GM19324 (cell line): ENCODE data around the gene SUPT3H.
A peak's percentile ranks its signal among the peaks of the same experiment; 100 is the strongest.

Experiments used
- ATAC-seq: cut with Tn5 transposase; IDR thresholded peaks from one replicate; pipeline ENCODE4 v1.9.1; 2021; ENCODE audit warnings: mild to moderate bottlenecking, moderate library complexity; ENCODE audit not compliant: unreplicated experiment, low FRiP score

Gene SUPT3H

DNA sequence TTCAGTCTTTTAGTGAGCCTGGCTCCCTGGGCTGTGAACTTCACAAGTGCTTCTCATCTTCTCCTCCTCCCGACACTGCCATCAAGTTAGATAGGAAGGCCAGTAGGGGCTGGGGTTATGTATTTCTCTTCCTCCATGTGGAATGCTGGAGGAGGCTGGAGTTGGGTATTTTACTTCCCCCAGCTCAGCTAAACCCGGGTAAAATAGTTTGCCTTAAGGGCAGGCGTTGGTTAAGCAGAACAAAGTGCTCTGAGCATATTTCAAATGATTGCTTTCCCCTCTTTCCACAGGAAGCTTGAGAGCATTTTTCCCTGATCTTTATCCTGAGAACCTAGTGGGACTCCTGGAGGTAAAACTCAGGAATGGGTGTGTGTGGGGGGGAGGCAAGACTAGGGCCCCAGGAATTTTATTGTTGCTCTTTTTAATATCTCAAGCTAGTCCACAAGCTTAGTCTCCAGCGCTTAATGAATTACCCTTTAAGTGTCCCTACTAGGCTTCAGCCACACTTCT lies 16.9 kb upstream of the SUPT3H start:
- no peak for ATAC-seq

DNA sequence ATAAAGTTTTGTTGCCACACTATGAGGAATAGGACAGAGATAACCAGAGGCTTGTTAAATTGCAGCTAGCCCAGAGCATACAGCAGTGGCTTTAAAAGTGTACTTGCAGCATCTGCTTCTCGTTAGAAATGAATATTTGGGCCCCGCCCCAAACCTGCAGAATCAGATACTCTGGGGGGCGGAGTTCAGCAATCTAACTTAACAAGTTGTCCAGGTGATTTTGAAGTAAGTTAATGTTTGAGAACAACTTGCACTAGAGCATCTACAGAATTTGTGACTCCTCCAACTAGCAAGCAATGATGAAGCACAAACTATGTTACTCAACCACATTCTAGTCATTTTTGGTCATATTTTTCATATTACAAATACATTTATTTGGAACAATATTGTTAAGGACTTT lies 10.6 kb upstream of the SUPT3H start:
- no peak for ATAC-seq

DNA sequence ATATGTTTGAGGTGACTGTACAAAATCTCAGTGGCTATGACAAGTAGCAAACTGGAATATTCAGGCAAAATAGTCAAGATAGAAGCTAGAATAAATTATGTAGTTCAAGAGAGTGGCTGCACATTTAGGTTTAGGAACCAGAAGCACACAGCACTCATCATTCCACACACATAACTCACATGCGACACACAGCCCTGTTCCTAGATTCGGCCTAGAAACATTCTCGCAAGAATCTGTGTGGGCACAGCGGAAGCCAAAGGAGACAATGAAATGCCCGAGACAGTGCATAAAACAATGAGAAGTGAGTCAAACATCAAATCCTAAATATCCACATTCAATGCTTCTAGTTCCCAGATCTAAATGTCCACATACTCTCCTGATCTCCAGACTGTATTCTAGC lies 9.5 kb upstream of the SUPT3H start:
- ATAC-seq = no peak

DNA sequence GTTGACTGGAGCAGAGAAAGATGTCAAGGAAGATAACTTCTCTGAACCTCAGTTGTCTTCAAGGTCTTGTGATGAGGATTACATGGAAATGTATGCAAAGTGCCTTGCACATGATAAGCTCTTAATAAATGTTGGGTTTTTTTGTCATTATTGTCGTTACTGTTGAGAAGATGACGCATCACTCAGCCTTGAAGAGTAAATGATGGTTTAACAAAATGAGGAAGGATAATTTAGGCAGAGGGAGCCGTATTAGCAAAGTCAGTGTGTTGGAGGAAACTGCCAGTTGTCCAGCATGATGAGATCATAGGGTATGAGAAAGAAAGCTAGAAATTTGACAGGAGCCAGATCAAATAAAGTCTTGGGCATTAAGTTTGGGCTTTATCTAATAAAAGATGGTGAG lies 8.8 kb upstream of the SUPT3H start:
- no peak for ATAC-seq

DNA sequence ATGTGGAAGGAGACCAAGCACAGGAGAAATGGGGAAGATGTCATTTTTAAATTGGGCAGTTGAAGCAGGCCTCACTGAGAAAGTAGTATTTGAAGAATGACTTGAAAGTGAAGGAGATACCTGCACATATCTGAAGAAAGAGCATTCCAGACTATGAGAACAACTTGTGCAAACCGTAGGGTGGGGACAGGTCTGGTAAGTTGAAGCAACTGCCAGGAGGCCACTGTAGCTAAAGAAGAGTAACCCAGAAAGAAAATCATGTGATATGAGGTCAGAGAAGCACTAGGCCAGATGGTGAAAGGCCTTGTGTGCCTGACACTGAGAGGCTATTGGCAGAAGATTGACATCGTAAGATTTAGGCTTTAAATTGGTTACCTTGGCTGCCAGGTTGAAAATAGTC lies 4.7 kb upstream of the SUPT3H start:
- ATAC-seq = no peak

DNA sequence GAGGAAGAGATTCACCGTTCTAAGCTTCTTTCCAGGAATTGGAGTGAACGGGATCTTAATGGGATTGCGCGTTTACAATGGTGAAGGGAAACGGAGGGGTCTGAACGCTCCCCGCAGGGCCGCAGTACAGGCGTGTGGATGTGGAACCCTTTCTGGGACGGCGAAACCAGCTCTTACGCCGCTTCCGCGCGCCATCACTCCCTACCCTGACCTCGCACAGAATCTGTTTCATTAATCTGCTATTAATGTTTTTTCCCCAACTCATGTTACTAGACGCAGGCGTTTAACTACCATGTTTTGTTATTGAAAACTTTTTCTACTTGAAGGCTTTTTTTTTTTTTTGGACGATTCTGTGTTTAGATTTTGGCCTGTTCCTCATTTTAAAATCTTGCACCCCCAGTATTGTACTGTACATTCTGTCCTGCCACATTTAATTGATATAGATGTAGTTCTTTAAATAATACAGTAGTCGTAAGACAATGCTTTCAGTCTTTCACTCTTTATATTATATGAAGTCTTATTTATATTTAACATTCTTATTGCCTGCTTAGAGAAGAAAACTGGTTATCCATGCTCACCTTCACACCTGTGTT lies 696 bp upstream of the SUPT3H start:
- ATAC-seq = peak; percentile 27

DNA sequence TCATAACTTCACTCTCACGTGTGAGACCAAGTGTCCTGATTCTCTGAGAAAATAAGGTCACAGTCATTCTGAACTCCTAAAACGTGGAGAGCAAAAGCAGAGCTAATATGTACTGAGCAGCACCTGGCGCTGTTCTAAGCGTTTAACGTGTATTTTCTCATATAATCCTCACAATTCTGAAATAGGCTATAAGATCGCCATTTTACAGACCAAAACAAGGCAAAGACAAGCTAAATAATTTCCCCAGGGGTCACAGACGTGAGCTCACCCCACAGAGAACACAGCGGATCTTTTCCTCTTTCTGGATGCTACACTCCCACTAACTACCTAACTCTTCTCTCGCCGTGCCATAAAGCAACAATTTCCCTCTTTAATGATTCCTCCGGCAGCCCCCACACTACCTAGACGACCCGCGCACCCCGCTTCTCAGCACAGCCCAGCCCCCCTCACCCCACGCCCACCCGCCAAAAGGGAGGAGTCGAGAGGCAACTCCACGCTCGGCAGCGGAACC lies 636 bp downstream of the SUPT3H start:
- no peak for ATAC-seq

DNA sequence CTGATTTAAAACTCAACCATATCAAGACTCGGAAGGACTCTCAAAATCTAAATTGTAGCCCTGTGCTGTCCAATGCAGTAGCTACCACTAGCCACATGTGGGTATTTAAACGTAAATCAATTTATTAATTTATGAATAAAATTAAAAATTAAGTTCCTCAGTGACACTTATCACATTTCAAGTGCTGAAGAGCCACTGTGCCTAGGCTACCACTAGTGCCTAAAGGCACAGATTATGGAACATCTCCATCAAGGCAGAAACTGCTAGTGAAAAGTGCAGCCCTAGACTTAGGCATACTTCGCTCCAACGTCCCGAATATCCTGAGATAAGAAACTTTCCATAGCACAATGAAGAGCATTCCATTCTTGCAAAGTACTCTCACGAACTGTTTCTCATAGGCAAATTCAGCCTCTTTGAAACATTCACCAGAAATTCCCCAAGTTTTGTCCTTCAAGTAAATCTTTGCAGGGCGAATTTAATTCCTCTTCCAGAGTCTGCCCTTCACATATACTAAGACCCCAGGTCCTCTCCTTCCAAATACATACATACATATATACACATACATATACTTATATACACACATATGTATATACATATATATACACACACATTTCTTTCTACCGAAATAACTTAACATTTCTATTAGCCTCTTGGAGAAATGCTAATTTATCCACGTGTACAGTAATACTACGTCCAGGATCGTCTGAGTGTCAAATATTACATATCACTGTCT lies 1.3 kb downstream of the SUPT3H start:
- no peak for ATAC-seq

DNA sequence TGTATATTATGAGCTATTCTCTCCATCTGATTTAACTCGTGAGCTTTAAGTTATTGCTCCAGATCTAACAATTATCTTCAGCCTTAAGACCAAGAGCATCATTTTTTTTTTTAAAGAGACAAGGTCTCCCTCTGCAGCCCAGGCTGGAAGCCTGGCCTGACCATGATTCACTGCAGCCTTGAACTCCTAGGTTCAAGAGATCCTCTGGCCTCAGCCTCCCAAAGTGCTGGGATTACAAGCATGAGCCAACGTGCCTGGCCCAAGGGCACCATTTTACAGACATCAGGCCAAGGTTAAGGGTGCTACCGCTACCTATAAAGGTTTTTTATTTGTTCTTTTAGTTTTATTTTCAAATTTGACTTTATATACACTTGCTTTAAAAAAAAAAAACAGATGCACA lies 2.3 kb downstream of the SUPT3H start:
- no peak for ATAC-seq

DNA sequence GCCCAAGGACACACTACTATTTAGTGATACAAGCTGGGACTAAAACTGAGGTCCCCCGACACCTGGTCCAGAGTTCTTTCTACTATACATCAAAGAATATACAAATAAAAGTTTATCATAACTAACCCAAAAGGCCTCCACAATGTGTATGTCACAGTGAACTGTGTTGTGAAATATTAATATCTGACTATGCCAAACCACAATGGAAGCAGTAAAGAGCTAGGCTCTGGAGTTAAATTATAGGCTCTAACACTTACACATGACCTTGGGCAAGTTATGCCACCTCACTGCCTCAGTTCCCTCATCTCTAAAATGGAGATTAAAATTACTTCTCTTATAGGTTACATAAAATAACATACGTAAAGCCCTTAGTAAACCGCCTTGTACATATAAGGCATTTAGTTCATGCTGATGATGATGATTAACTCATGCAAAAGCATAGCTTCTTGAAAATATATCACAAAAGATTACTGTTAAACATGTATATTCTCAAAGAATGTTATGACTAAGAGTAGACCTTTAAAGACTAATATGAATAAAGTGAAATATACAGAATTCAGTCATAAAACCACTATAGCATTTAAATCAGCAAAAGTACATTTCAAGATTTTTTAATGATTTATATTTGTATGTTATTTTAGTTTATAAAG lies 5.7 kb downstream of the SUPT3H start:
- ATAC-seq = no peak

DNA sequence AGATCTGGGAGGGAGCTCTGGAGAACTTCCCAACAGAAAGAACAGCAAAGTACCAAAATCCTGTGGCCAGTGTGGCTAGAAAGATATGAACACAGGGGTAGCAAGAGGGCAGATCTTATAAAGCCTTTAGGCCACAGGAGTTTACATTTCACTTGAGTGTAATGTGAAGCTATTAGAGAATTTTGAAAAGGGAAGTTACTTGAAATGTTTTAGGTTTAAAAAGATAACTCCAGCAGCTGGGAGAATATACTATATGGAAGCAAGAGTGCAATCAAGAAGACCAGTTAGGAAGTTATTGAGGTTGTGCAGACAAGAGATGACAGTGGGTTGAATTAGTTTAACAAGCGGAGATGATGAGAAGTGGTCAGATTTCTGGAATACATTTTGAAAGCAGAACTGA lies 7.9 kb downstream of the SUPT3H start:
- no peak for ATAC-seq

DNA sequence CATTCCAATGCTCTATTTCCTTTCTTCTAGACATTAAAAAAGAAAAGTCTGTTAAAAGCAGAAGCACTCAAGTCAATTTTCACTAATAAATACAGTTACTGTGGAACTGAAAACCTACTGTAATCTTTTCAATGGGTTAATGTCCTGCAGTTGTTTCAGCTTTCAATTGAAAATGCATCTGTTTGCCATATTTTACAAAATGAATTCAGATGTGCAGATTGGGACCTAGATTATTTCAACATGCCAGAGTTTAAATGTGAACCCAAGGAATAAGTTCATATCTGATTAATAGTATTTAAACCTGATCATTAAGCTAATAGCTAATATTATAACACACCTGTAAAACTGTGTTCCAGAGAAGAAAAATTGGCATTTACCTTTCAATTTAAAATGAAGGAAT lies 9.7 kb downstream of the SUPT3H start:
- no peak for ATAC-seq

DNA sequence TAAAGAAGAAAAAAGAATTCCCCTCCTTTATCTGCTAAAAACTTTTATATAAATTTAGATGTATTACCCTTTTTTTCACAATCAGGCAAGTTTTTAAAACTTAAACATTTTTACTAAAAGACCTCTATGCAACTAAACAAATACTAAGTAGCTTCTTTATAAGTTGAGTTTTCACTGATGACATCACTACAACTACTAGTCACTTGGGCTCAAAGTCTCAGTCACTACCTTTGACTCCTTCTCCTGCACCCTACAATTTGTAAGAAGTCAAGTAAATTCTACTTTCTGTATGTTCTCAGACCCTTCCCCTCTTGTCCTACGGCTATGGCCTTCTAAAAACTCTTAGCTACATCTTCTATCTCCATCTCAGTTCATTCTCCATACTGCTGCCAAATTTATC lies 11.2 kb downstream of the SUPT3H start:
- no peak for ATAC-seq

DNA sequence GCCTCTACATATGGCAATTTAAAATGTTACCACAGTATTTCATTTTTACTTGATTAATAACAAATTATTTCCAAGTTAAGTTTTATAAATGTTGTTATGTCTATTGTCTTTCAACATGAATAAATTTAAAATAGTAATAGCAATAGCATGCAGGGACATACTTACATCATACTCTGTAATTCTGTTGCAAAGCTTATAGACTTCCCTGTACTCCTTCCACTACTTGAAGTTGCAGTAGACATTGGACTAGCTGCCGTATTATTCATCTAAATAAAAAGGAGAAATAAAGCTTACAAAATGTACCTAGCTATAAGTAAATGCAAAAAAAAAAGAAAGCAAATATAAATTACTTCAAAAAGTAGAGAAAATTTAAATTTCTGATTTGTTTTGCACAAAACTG lies 12.7 kb downstream of the SUPT3H start:
- ATAC-seq = no peak

DNA sequence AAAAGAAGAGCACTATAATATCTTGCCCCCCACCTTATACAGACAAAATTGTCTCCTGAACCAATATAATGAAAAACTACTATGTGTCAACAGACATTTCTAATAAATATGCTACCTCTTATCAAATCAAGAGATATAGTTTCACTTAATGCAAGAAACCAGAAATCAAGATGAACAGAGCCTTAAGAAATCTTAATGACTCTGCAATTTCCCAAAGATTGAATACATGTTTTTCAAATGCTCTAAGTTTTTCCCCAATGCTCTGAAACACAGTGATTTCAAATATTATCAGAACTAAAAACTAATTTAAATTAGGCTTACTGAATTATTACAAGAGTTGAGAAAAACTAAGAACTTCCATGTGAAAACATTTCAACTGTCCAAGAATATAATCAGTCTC lies 13.3 kb downstream of the SUPT3H start:
- no peak for ATAC-seq

DNA sequence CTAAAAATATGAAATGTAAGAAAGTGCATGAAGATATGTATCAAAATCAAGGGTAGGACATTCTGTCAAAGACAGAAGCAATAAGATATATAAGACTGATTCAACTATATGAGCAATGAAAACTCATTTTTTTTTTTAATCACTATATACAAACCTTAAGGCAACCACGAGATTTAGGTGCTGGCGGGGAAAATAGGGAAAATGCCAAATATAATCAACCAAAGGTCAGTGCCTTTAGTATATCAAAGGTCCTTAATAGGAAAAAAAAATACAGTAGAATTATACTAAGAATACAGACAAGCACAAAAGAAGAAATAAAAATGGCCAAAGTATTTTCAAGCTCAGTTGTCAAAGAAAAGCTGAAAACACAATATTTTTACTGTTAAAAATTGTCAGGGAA lies 24.1 kb downstream of the SUPT3H start:
- ATAC-seq = no peak

DNA sequence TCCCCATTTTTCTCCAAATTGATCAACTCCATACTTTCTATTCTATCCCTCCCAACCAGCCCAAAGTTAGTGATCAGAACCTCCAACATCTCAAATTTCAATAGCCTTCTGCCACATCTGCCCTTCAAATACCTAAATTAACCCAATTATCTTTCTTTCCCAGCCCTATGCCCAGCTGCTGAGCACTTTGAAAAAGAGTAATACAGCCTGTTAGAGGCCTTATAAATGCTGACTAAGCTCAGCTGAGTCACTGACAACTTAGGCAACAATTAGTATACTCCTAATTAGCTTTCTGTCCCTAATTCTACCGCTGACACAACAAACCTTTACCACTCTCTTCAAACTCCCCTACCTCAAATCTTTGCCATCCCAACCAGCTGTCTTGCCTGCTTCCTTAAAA lies 26.1 kb downstream of the SUPT3H start:
- ATAC-seq = no peak

DNA sequence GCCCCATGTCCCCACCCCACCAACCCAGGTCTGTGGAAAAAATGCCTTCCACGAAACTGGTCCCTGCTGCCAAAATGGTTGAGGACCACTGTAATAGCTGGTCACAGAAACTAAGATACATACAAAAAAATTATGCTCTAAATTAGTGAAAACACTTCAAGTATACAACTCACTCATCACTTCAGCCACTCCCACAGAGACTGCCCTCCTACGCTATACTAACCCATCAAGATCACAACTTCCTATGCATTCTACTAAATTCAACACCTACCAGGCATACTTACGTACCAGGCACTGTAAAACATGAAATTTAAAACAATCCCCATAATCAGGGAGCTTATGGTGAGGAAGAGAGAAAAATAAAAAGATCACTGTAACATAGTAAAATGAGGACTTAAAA lies 26.7 kb downstream of the SUPT3H start:
- no peak for ATAC-seq

DNA sequence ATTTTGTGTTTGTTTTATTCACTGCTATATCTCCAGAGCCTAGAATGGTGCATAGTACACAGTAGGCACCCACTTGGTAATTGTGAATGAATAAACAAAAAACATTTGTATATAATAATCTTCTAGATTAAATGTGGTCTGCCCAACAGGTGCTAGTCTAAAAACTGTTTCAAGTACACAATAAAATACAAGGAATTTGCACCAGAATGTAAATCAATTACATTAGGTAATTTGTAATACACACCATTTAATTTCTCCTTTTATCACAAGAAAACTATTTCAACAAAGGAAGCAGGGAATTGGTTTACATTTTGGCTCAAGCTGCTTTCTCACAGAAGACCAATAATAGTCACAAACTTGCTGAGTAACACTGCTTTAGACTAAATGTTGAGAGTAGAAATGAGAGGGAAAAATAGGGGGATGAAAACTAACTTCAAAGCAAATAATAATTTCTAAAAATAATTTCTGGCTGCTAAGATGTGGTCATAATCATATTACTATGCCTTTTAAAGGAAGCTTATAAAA lies 27.5 kb downstream of the SUPT3H start:
- no peak for ATAC-seq

DNA sequence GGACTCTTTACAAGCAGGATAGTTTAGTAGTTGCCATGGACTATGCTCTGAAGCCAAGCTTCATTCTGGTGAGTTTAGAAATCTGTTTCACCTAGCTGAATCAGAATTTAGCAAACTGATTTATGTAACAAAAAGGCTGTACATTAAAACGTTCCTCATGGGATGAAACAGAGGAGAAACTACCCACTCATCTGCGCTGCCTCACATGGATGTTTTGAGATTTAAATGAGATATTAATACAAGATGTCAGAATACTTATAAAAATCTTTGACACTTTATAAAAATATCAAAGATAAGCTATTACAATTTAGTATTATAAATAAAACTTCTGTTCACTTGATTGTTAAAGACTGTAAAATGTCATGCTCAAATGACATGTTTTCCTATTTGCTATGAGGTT lies 32.8 kb downstream of the SUPT3H start:
- ATAC-seq = no peak

DNA sequence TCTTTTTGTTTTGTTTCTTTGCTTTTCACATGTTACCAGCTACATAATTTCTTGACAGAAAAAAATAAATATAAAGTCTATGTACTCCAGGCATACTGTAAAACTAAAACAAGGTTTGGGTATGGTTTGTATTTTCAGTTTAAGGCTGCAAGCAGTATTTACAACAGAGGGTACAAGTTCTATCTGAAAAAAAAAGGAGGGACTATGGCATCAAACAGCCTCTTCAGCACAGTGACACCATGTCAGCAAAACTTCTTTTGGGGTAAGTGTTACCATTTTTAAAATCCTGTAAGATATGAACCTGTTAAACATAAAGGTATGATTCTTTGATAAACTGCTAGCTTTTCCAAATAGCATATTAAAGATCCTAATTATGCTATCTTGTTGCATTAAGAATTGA lies 49.2 kb downstream of the SUPT3H start:
- no peak for ATAC-seq
